H1 (cell line): Measurements from ENCODE around the gene CLEC16A. TPM values are rescaled to one million over a fixed set of nuclear protein-coding genes. Genes with fewer than 3 reads are reported as not detected.

Experiments
- CTCF ChIA-PET: fragments of 300-600 bp; sonication (Branson Sonifier 250); formaldehyde crosslinking; loops from one replicate; lab custom pipeline; 2021; ENCODE audit not compliant: partially characterized antibody; lab: Charles Lee
- POLR2A ChIA-PET: fragments of 300-600 bp; sonication (Branson Sonifier 250); formaldehyde crosslinking; loops from one replicate; lab custom pipeline; 2021; ENCODE audit warnings: inconsistent platforms; ENCODE audit not compliant: partially characterized antibody; lab: Charles Lee
- DNase-seq, 2 experiments: peaks; one replicate each; pipeline versions ENCODE4 v3.0.0 to v3.0.0-alpha.2; 2010 to 2022; ENCODE audit warnings: low spot score in 2 of 2, low read depth in 1 of 2, mixed read lengths in 1 of 2
- FAIRE-seq: peaks from 2 replicates; lab custom pipeline; 2011; peaks lifted over from hg19 to GRCh38; lab: Jason Lieb, UNC
- H2AFZ ChIP-seq: 2 replicates; pipeline ENCODE4 v1.8.1; 2012; ENCODE audit warnings: low read length, inconsistent platforms
- H2AK5ac ChIP-seq: 2 replicates; pipeline ENCODE4 v1.6.1; 2013; ENCODE audit warnings: low read depth, low read length
- H2BK120ac ChIP-seq: replicated peaks from 2 replicates; pipeline ENCODE3; 2013; ENCODE audit warnings: low read depth, low read length, inconsistent platforms
- H2BK12ac ChIP-seq: 2 replicates; pipeline ENCODE4 v1.6.1; 2013; ENCODE audit warnings: low read depth, low read length
- H2BK15ac ChIP-seq: 2 replicates; pipeline ENCODE4 v1.6.1; 2013; ENCODE audit warnings: low read length
- H2BK20ac ChIP-seq: 2 replicates; pipeline ENCODE4 v1.6.1; 2013; ENCODE audit warnings: low read length
- H2BK5ac ChIP-seq: 2 replicates; pipeline ENCODE4 v1.6.1; 2013; ENCODE audit warnings: low read depth, low read length
- H3K14ac ChIP-seq: 2 replicates; pipeline ENCODE4 v1.6.1; 2013; ENCODE audit warnings: inconsistent platforms; ENCODE audit not compliant: insufficient read length
- H3K18ac ChIP-seq: 2 replicates; pipeline ENCODE4 v1.6.1; 2013; ENCODE audit warnings: low read length; ENCODE audit errors: extremely low read depth
- H3K23ac ChIP-seq: 2 replicates; pipeline ENCODE4 v1.6.1; 2013; ENCODE audit warnings: inconsistent platforms; ENCODE audit not compliant: insufficient read length
- H3K23me2 ChIP-seq: 2 replicates; pipeline ENCODE4 v1.6.1; 2013; ENCODE audit warnings: low read depth, low read length
- H3K27ac ChIP-seq: 2 replicates; pipeline ENCODE4 v1.6.1; 2011; ENCODE audit warnings: low read depth, low read length, inconsistent platforms
- H3K27me3 ChIP-seq, 4 experiments: replicated peaks in 1 of 4; 1 replicate in 1 of 4; 2 replicates in 3 of 4; pipeline versions ENCODE4 v1.6.1 to v1.8.1; 2011 to 2013; ENCODE audit warnings: low read length in 3 of 4, mild to moderate bottlenecking in 3 of 4, inconsistent platforms in 2 of 4, mixed read lengths in 2 of 4, moderate library complexity in 1 of 4; ENCODE audit not compliant: control insufficient read depth in 3 of 4, insufficient read depth in 3 of 4; ENCODE audit errors: extremely low read depth in 1 of 4
- H3K36me3 ChIP-seq, 4 experiments: 2 replicates each; pipeline versions ENCODE4 v1.6.1 to v1.8.1; 2011 to 2013; ENCODE audit warnings: mild to moderate bottlenecking in 4 of 4, low read length in 3 of 4, moderate library complexity in 2 of 4, control low read depth in 1 of 4, inconsistent platforms in 1 of 4; ENCODE audit not compliant: insufficient read depth in 4 of 4, control insufficient read depth in 2 of 4
- H3K4ac ChIP-seq: replicated peaks from 2 replicates; pipeline ENCODE3; 2013; ENCODE audit warnings: low read length, low read depth, mixed read lengths, inconsistent platforms; ENCODE audit not compliant: insufficient read length
- H3K4me1 ChIP-seq, 4 experiments: replicated peaks in 1 of 4; 1 replicate in 1 of 4; 2 replicates in 3 of 4; pipeline versions ENCODE4 v1.6.1 to v1.8.1; 2011 to 2013; ENCODE audit warnings: low read length in 3 of 4, inconsistent platforms in 2 of 4, mixed read lengths in 1 of 4; ENCODE audit not compliant: insufficient read depth in 4 of 4, control insufficient read depth in 3 of 4
- H3K4me2 ChIP-seq, 2 experiments: 2 replicates each; pipeline versions ENCODE4 v1.6.1 to v1.8.1; 2011 to 2013; ENCODE audit warnings: low read depth in 2 of 2, low read length in 2 of 2, control low read depth in 1 of 2, inconsistent platforms in 1 of 2, mild to moderate bottlenecking in 1 of 2; ENCODE audit not compliant: insufficient read depth in 1 of 2
- H3K4me3 ChIP-seq, 4 experiments: fragments of 200-600, 300-600 bp in 1 of 4; sonication (generic), shearing (Covaris generic), sonication (Bioruptor Twin) in 1 of 4; 2 replicates each; pipeline versions ENCODE4 v1.5.1 to v1.8.1; 2011 to 2016; ENCODE audit warnings: low read length in 4 of 4, low read depth in 3 of 4, control low read depth in 2 of 4, inconsistent platforms in 2 of 4, mild to moderate bottlenecking in 2 of 4, mixed read lengths in 1 of 4, moderate library complexity in 1 of 4; ENCODE audit not compliant: insufficient read depth in 2 of 4; ENCODE audit errors: extremely low read depth in 1 of 4
- H3K56ac ChIP-seq: replicated peaks from 2 replicates; pipeline ENCODE3; 2013; ENCODE audit warnings: low read depth, mild to moderate bottlenecking, mixed read lengths, low read length, inconsistent platforms; ENCODE audit not compliant: insufficient read length
- H3K79me1 ChIP-seq: 2 replicates; pipeline ENCODE4 v1.6.1; 2013; ENCODE audit warnings: low read depth, low read length, control low read depth
- H3K79me2 ChIP-seq, 2 experiments: 2 replicates each; pipeline versions ENCODE4 v1.6.1 to v1.8.1; 2012 to 2013; ENCODE audit warnings: low read length in 2 of 2, mild to moderate bottlenecking in 2 of 2, inconsistent platforms in 1 of 2; ENCODE audit not compliant: insufficient read depth in 2 of 2, control insufficient read depth in 1 of 2
- H3K9ac ChIP-seq, 4 experiments: replicated peaks in 1 of 4; 1 replicate in 1 of 4; 2 replicates in 3 of 4; pipeline versions ENCODE4 v1.6.1 to v1.8.1; 2011 to 2013; ENCODE audit warnings: low read depth in 3 of 4, low read length in 3 of 4, control low read depth in 2 of 4, mild to moderate bottlenecking in 2 of 4, moderate library complexity in 2 of 4, inconsistent platforms in 1 of 4; ENCODE audit errors: extremely low read depth in 1 of 4
- H3K9me3 ChIP-seq, 2 experiments: 2 replicates each; pipeline versions ENCODE4 v1.6.1 to v1.8.1; 2012 to 2013; ENCODE audit warnings: mild to moderate bottlenecking in 2 of 2, moderate library complexity in 2 of 2, control low read depth in 1 of 2, inconsistent platforms in 1 of 2, low read depth in 1 of 2, low read length in 1 of 2, mixed read lengths in 1 of 2; ENCODE audit not compliant: insufficient read depth in 2 of 2
- H4K20me1 ChIP-seq, 2 experiments: replicated peaks in 1 of 2; 2 replicates each; pipeline versions ENCODE3 to v1.8.1; 2011 to 2013; ENCODE audit warnings: inconsistent platforms in 2 of 2, low read length in 2 of 2, mild to moderate bottlenecking in 1 of 2; ENCODE audit not compliant: insufficient read depth in 2 of 2, control insufficient read depth in 1 of 2
- H4K5ac ChIP-seq: 2 replicates; pipeline ENCODE4 v1.6.1; 2013; ENCODE audit warnings: low read length, low read depth, mixed read lengths, inconsistent platforms; ENCODE audit not compliant: insufficient read length
- H4K8ac ChIP-seq: 2 replicates; pipeline ENCODE4 v1.8.0; 2013; ENCODE audit warnings: mild to moderate bottlenecking, moderate library complexity, low read length, inconsistent platforms; ENCODE audit not compliant: insufficient read depth; ENCODE audit errors: extremely low read depth
- H4K91ac ChIP-seq: replicated peaks from 2 replicates; pipeline ENCODE3; 2013; ENCODE audit warnings: low read length, mixed read lengths, inconsistent platforms; ENCODE audit not compliant: insufficient read length
- EZH2 ChIP-seq: fragments of 200-600 bp; sonication (generic); IDR thresholded peaks from 2 replicates; pipeline ENCODE4 v1.7.1; 2012; ENCODE audit warnings: low read depth, mild to moderate bottlenecking, moderate library complexity, low read length, inconsistent platforms; ENCODE audit not compliant: severe bottlenecking
- KDM1A ChIP-seq: fragments of 200-600, 300-600 bp; sonication (generic); IDR thresholded peaks from 2 replicates; pipeline ENCODE4 v1.7.1; 2016; ENCODE audit warnings: mild to moderate bottlenecking, low read length, borderline replicate concordance
- KDM4A ChIP-seq: IDR thresholded peaks from one replicate; pipeline ENCODE4 v1.7.1; 2012; ENCODE audit warnings: low read depth, mild to moderate bottlenecking, moderate library complexity, low read length, inconsistent platforms; ENCODE audit not compliant: severe bottlenecking
- RBBP5 ChIP-seq: IDR thresholded peaks from 2 replicates; pipeline ENCODE4 v1.7.1; 2012; ENCODE audit warnings: low read depth, mild to moderate bottlenecking, inconsistent platforms, low read length, moderate library complexity, borderline replicate concordance
- SP1 ChIP-seq: IDR thresholded peaks from 2 replicates; pipeline ENCODE4 v1.6.1; 2011; ENCODE audit warnings: low read depth, low read length
- USF2 ChIP-seq: IDR thresholded peaks from 2 replicates; pipeline ENCODE4 v1.6.1; 2011; ENCODE audit warnings: low read length, improper control_type of control experiment
- WGBS, 2 experiments: shearing (Covaris generic) in 1 of 2; methylation state at CpG; one replicate each; pipeline versions ENCODE4 v1.1.6 to v1.1.7; 2013 to 2015; ENCODE audit warnings: low lambda C conversion rate in 2 of 2, mixed read lengths in 2 of 2, inconsistent platforms in 1 of 2, low coverage in 1 of 2, missing lambda C conversion rate in 1 of 2; ENCODE audit not compliant: insufficient replicate concordance in 2 of 2, insufficient coverage in 1 of 2, insufficient read length in 1 of 2; ENCODE audit errors: extremely low coverage in 1 of 2, missing lambda C conversion rate in 1 of 2; 5-methylcytosine and 5-hydroxymethylcytosine counted together
- polyA plus RNA-seq, 7 experiments: library from polyadenylated mRNA; depleted of rRNA in 3 of 7; stranded (reverse) in 5 of 7; unstranded in 2 of 7; fragments of >200 nt in 5 of 7; fragments of 200-250 nt in 2 of 7; gene quantifications; 1 replicate in 5 of 7; 2 replicates in 1 of 7; 4 replicates in 1 of 7; pipeline versions ENCODE4 v1.2.1 to v1.2.3, GENCODE V29; 2011 to 2013; ENCODE audit warnings: missing spikeins in 2 of 7, mixed read lengths in 2 of 7
- total RNA-seq: library from RNA; stranded (reverse); fragmentation: NEBNext Ultra II Directional; extraction: Animal tissue kit (Norgen Biotek cat#: 25700); gene quantifications from 2 replicates; pipeline ENCODE4 v1.2.1, GENCODE V29; 2021
- TF ChIP-seq, protein P1 (sequence below), 3 experiments: IDR thresholded peaks; 1 replicate in 2 of 3; 2 replicates in 1 of 3; pipeline versions ENCODE4 v1.5.1 to v1.6.1; 2011; ENCODE audit warnings: low read length in 3 of 3, mild to moderate bottlenecking in 3 of 3, inconsistent platforms in 2 of 3, low read depth in 1 of 3, moderate library complexity in 1 of 3; ENCODE audit not compliant: insufficient read depth in 1 of 3; ENCODE audit errors: control extremely low read depth in 1 of 3

Gene CLEC16A
- total and polyA plus RNA-seq, 2 of the 8 experiments (the other 6 are each of a cell fraction or from before 2014, with no cell fraction given) = 7.6 to 19.3 TPM

- no peak overlapping the region; the same call in 1 of the 2 replicates for H2BK5ac ChIP-seq
Measured at GRCh38 chr16:11198828-11199227, 254.5 kb downstream of the CLEC16A start.

More at GRCh38 chr16:11198828-11199227, 254.5 kb downstream of the CLEC16A start:
- FAIRE-seq = no peak
- DNase-seq = no peak
- Histone ChIP-seq H2AFZ (no peak overlapping the region), H3K9me3 (no peaks in the 10 kb centered on the region), H3K14ac (no peak overlapping the region), H3K4me1 (peaks cover 7 to 26% (median 18%) of the 10 kb centered on the region in 4 experiments), H3K4me2 (no peak overlapping the region), H2BK20ac (peak overlapping the region; percentile 48; the same call in 1 of the 2 replicates), H3K23me2 (no peaks in the 10 kb centered on the region), H4K5ac (no peak overlapping the region), H2BK12ac (peak overlapping the region; percentile 60), H3K23ac (no peak overlapping the region), H4K91ac (peak overlapping the region; percentile 45), H3K56ac (no peak overlapping the region), H3K79me1 (no peaks in the 10 kb centered on the region), H3K9ac (no peak overlapping the region), H4K8ac (no peak overlapping the region), H3K4ac (no peak overlapping the region), H2BK15ac (peak overlapping the region; percentile 29; the same call in 1 of the 2 replicates), H3K18ac (no peak overlapping the region; the same call in 1 of the 2 replicates), H3K27ac (no peak overlapping the region), H2AK5ac (no peak overlapping the region), H2BK120ac (no peak overlapping the region), H3K79me2 (no peaks in the 10 kb centered on the region)
- CTCF ChIA-PET = interaction anchor here (0.7 to 1.9 kb wide), 8 partner anchors 9 to 189 kb away, joined by 3 to 5 read pairs (median 3); no protein-coding TSS in a partner anchor
- 83% methylated on average over 8 of the region's 8 CpGs; no CpG with 5 or more reads in 1 of the 2 experiments for WGBS, 2 experiments
- no peak for TF ChIP-seq USF2
- TF ChIP-seq EZH2 = no peak
- TF ChIP-seq, protein P1, sequence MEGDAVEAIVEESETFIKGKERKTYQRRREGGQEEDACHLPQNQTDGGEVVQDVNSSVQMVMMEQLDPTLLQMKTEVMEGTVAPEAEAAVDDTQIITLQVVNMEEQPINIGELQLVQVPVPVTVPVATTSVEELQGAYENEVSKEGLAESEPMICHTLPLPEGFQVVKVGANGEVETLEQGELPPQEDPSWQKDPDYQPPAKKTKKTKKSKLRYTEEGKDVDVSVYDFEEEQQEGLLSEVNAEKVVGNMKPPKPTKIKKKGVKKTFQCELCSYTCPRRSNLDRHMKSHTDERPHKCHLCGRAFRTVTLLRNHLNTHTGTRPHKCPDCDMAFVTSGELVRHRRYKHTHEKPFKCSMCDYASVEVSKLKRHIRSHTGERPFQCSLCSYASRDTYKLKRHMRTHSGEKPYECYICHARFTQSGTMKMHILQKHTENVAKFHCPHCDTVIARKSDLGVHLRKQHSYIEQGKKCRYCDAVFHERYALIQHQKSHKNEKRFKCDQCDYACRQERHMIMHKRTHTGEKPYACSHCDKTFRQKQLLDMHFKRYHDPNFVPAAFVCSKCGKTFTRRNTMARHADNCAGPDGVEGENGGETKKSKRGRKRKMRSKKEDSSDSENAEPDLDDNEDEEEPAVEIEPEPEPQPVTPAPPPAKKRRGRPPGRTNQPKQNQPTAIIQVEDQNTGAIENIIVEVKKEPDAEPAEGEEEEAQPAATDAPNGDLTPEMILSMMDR (IDR thresholded peaks at IDR 0.05; ENCODE audit: control extremely low read depth in 1 of 3, insufficient read depth in 1 of 3, low read depth in 1 of 3, low read length in 3 of 3) = no peak
- no peak for TF ChIP-seq SP1
- TF ChIP-seq RBBP5 = no peak
- TF ChIP-seq KDM4A = no peak
- TF ChIP-seq KDM1A = no peak
- TF ChIP-seq, all 59 proteins: peak for 0
- Histone ChIP-seq H4K20me1 (no peaks in the 10 kb centered on the region), H3K36me3 (no peaks in the 10 kb centered on the region), H3K4me3 (no peak overlapping the region), H3K27me3 (no peaks in the 10 kb centered on the region)
- POLR2A ChIA-PET = interaction anchor here (0.5 to 1.5 kb wide), 4 partner anchors 13 to 57 kb away, joined by 3 to 8 read pairs (median 3); partner anchors contain the start of gene SOCS1
